HepG2 (cell line): ENCODE data around the gene ISCA2. TPM values are rescaled to one million over a fixed set of nuclear protein-coding genes. Genes with fewer than 3 reads are reported as not detected.

ENCODE experiments used
- ARID3A ChIP-seq: IDR thresholded peaks from 2 replicates; pipeline ENCODE4 v1.6.1; 2012; ENCODE audit warnings: low read depth, low read length, improper control_type of control experiment
- CREM ChIP-seq, 2 experiments: sonication (generic) in 1 of 2; formaldehyde crosslinking in 1 of 2; IDR thresholded peaks; 2 replicates each; pipeline versions ENCODE4 v1.4.0 to v1.6.1; 2016 to 2020; ENCODE audit warnings: antibody characterized with exemption in 1 of 2, mild to moderate bottlenecking in 1 of 2, missing genetic modification reagents in 1 of 2
- E2F1 ChIP-seq: sonication (generic); formaldehyde crosslinking; IDR thresholded peaks from 2 replicates; pipeline ENCODE4 v1.5.0; 2020; ENCODE audit warnings: missing genetic modification reagents
- FOXK1 ChIP-seq: sonication (generic); formaldehyde crosslinking; IDR thresholded peaks from 2 replicates; pipeline ENCODE4 v1.4.0; 2020; ENCODE audit warnings: low read depth, missing genetic modification reagents, borderline replicate concordance
- NAIF1 ChIP-seq: sonication (generic); formaldehyde crosslinking; IDR thresholded peaks from 2 replicates; pipeline ENCODE4 v1.5.0; 2020; ENCODE audit warnings: mild to moderate bottlenecking, missing genetic modification reagents, borderline replicate concordance
- PTBP1 ChIP-seq: fragments of 200-400 bp; formaldehyde crosslinking; IDR thresholded peaks from 2 replicates; pipeline ENCODE4 v1.6.1; 2018; ENCODE audit warnings: low read length, low read depth; ENCODE audit not compliant: poor library complexity, severe bottlenecking
- RBM39 ChIP-seq: fragments of 200-400 bp; formaldehyde crosslinking; IDR thresholded peaks from one replicate; pipeline ENCODE4 v1.6.1; 2018; ENCODE audit warnings: antibody characterized with exemption, mild to moderate bottlenecking, low read depth, low read length; ENCODE audit not compliant: poor library complexity, severe bottlenecking
- REST ChIP-seq, 2 experiments: IDR thresholded peaks; 2 replicates each; pipeline ENCODE4 v1.6.1; 2011 to 2012; ENCODE audit warnings: low read length in 2 of 2, borderline replicate concordance in 1 of 2, low read depth in 1 of 2, mild to moderate bottlenecking in 1 of 2, moderate library complexity in 1 of 2
- SNAPC4 ChIP-seq: sonication (generic); formaldehyde crosslinking; IDR thresholded peaks from 2 replicates; pipeline ENCODE4 v1.4.0; 2020; ENCODE audit warnings: mild to moderate bottlenecking, missing genetic modification reagents
- SP140L ChIP-seq: sonication (generic); formaldehyde crosslinking; IDR thresholded peaks from 2 replicates; pipeline ENCODE4 v1.4.0; 2020; ENCODE audit warnings: missing genetic modification reagents, borderline replicate concordance
- U2AF2 ChIP-seq: fragments of 200-400 bp; formaldehyde crosslinking; IDR thresholded peaks from 2 replicates; pipeline ENCODE4 v1.6.1; 2017; ENCODE audit warnings: low read depth, mild to moderate bottlenecking, low read length
- ZNF292 ChIP-seq: sonication (generic); formaldehyde crosslinking; IDR thresholded peaks from 2 replicates; pipeline ENCODE4 v1.8.1; 2022; ENCODE audit warnings: mild to moderate bottlenecking, low read depth, missing genetic modification reagents, borderline replicate concordance
- ZNF333 ChIP-seq: sonication (generic); formaldehyde crosslinking; IDR thresholded peaks from 2 replicates; pipeline ENCODE4 v1.4.0; 2020; ENCODE audit warnings: mild to moderate bottlenecking, missing genetic modification reagents, borderline replicate concordance
- ZNF724P ChIP-seq: sonication (generic); formaldehyde crosslinking; IDR thresholded peaks from 2 replicates; pipeline ENCODE4 v1.8.0; 2022; ENCODE audit warnings: missing genetic modification reagents, borderline replicate concordance
- polyA plus RNA-seq, 8 experiments: library from polyadenylated mRNA; depleted of rRNA in 3 of 8; stranded (reverse) in 7 of 8; unstranded in 1 of 8; fragments of >200 nt; fragmentation: Illumina TruSeq in 4 of 8; extraction: Trizol in 4 of 8; gene quantifications; 2 replicates each; pipeline versions ENCODE4 v1.2.1 to v1.2.3, GENCODE V29; 2011 to 2016; ENCODE audit warnings: low read depth in 4 of 8, missing spikeins in 1 of 8, mixed read lengths in 1 of 8; ENCODE audit not compliant: insufficient read depth in 1 of 8
- total RNA-seq, 5 experiments: library from RNA; depleted of rRNA; stranded (reverse); fragments of >200 nt; fragmentation: Illumina TruSeq; extraction: Trizol; gene quantifications; 2 replicates each; pipeline ENCODE4 v1.2.3, GENCODE V29; 2016; ENCODE audit warnings: low read depth in 1 of 5

Gene ISCA2
- total and polyA plus RNA-seq, 2 of the 13 experiments (the other 11 are each of a cell fraction or from before 2014, with no cell fraction given): 32.1 to 43.4 TPM

- no peak for TF ChIP-seq ARID3A
- no peak; the same call in 1 of the 2 replicates for TF ChIP-seq U2AF2
- no peak for TF ChIP-seq PTBP1
- TF ChIP-seq ZNF724P (CRISPR knock-in tag): peak; percentile 46; the same call in 1 of the 2 replicates
- peak; percentile 37; the same call in 1 of the 2 replicates for TF ChIP-seq FOXK1 (CRISPR knock-in tag)
- TF ChIP-seq ZNF292 (CRISPR knock-in tag): no peak
- no peak for TF ChIP-seq RBM39
- TF ChIP-seq ZNF333 (CRISPR knock-in tag): peak; percentile 45; the same call in 1 of the 2 replicates
- no peak for TF ChIP-seq SP140L (CRISPR knock-in tag)
- TF ChIP-seq E2F1 (CRISPR knock-in tag): peak; percentile 22; the same call in 1 of the 2 replicates
- TF ChIP-seq SNAPC4 (CRISPR knock-in tag): no peak
- peak; percentile 37; the same call in 1 of the 2 replicates for TF ChIP-seq CREM (IDR thresholded peaks at IDR 0.05)
- TF ChIP-seq CREM (CRISPR knock-in tag; IDR thresholded peaks at IDR 0.05): no peak
- peak; percentile 71 for TF ChIP-seq NAIF1
- no peak for TF ChIP-seq REST (IDR thresholded peaks at IDR 0.05; ENCODE audit: borderline replicate concordance in 1 of 2, low read depth in 1 of 2, low read length in 2 of 2)
These were observed at the start of gene ISCA2 (continued) for GRCh38 chr14:74493343-74494261.
